DMS 273 (cell line): ENCODE data around the gene RCE1.

Experiments used
- DNase-seq: peaks from one replicate; lab custom pipeline; 2025; ENCODE audit not compliant: unreplicated experiment; lab: John Stamatoyannopoulos, UW

Gene RCE1

GRCh38 chr11:66856496-66857233 is 13.4 kb downstream of the RCE1 start, which contains the start of gene LRFN4:
LRFN4 (plus strand) TSS chr11:66857064; CDS start chr11:66857745, 681 bp downstream.
- peak; percentile 78 for DNase-seq

GRCh38 chr11:66857234-66857926 is 14.1 kb downstream of the RCE1 start:
- DNase-seq = peak; percentile 46

- no peak for DNase-seq
Measured at GRCh38 chr11:66857927-66858185, 14.6 kb downstream of the RCE1 start.

GRCh38 chr11:66858186-66858938 is 15.1 kb downstream of the RCE1 start:
- no peak for DNase-seq

GRCh38 chr11:66858939-66859685 is 15.9 kb downstream of the RCE1 start:
- no peak for DNase-seq

- DNase-seq = no peak
Measured at GRCh38 chr11:66859686-66860448, 16.6 kb downstream of the RCE1 start.

- no peak for DNase-seq
Measured at GRCh38 chr11:66860449-66860831, 17.2 kb downstream of the RCE1 start.

- DNase-seq = no peak
Measured at GRCh38 chr11:66861038-66861773, 18.0 kb downstream of the RCE1 start.

GRCh38 chr11:66861774-66862558 is 18.7 kb downstream of the RCE1 start:
- no peak for DNase-seq

GRCh38 chr11:66862559-66863037 is 19.4 kb downstream of the RCE1 start:
- DNase-seq = no peak

GRCh38 chr11:66863428-66864125 is 20.3 kb downstream of the RCE1 start:
- DNase-seq = no peak

GRCh38 chr11:66864172-66864901 is 21.1 kb downstream of the RCE1 start:
- DNase-seq = no peak

- DNase-seq = peak; percentile 54
Measured at GRCh38 chr11:66864924-66865697, 21.9 kb downstream of the RCE1 start.

- DNase-seq = no peak
Measured at GRCh38 chr11:66866007-66866406, 22.8 kb downstream of the RCE1 start.

- peak; percentile 94 for DNase-seq
Measured at GRCh38 chr11:66866511-66866986, 23.3 kb downstream of the RCE1 start.

GRCh38 chr11:66867425-66868040 is 24.3 kb downstream of the RCE1 start:
- DNase-seq = peak; percentile 35
